ENCODE measurements around the gene SLC25A26.

DNA sequence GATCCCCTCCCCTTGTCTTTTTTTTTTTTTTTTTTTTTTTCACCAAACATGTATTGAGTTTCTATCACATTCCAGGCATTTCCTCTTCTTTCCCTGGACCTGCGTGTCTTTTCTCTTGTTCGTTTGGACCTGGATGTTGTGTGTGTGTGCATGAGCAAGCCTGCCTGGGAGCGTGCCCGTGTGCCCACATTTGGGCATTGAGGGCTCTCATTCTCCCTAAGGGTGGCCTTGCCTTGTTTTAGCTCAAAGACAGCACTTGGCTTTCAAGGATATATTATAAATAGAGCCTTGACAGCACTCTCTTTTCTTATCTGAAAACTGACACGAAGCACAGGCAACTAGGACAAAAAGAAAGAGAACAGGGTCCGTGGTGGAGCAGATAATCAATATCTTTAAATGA is 39.0 kb upstream of the SLC25A26 start:
- TF ChIP-seq, protein P1, sequence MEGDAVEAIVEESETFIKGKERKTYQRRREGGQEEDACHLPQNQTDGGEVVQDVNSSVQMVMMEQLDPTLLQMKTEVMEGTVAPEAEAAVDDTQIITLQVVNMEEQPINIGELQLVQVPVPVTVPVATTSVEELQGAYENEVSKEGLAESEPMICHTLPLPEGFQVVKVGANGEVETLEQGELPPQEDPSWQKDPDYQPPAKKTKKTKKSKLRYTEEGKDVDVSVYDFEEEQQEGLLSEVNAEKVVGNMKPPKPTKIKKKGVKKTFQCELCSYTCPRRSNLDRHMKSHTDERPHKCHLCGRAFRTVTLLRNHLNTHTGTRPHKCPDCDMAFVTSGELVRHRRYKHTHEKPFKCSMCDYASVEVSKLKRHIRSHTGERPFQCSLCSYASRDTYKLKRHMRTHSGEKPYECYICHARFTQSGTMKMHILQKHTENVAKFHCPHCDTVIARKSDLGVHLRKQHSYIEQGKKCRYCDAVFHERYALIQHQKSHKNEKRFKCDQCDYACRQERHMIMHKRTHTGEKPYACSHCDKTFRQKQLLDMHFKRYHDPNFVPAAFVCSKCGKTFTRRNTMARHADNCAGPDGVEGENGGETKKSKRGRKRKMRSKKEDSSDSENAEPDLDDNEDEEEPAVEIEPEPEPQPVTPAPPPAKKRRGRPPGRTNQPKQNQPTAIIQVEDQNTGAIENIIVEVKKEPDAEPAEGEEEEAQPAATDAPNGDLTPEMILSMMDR (IDR thresholded peaks at IDR 0.05; ENCODE audit: poor library complexity) = no peak
- TF ChIP-seq EZH2phosphoT487 (IDR thresholded peaks at IDR 0.05; ENCODE audit: low read depth, severe bottlenecking, unreplicated experiment) (no peak), EZH2 (IDR thresholded peaks at IDR 0.05; ENCODE audit: borderline replicate concordance) (no peak)

All from hepatocyte (in vitro differentiated cells).